Activated CD4-positive, alpha-beta T cell treated with anti-CD3 and anti-CD28 coated beads, Interleukin-2, amount 50 U/mL, for 24 hours (primary cell): ENCODE measurements around the gene PRKAR1B.

ENCODE experiments used
- DNase-seq, 2 donors: peaks; one replicate each; pipeline ENCODE4 v3.0.0-alpha.2; 2020; ENCODE audit warnings: low read depth in 1 of 2, low spot score in 1 of 2

Gene PRKAR1B

DNA sequence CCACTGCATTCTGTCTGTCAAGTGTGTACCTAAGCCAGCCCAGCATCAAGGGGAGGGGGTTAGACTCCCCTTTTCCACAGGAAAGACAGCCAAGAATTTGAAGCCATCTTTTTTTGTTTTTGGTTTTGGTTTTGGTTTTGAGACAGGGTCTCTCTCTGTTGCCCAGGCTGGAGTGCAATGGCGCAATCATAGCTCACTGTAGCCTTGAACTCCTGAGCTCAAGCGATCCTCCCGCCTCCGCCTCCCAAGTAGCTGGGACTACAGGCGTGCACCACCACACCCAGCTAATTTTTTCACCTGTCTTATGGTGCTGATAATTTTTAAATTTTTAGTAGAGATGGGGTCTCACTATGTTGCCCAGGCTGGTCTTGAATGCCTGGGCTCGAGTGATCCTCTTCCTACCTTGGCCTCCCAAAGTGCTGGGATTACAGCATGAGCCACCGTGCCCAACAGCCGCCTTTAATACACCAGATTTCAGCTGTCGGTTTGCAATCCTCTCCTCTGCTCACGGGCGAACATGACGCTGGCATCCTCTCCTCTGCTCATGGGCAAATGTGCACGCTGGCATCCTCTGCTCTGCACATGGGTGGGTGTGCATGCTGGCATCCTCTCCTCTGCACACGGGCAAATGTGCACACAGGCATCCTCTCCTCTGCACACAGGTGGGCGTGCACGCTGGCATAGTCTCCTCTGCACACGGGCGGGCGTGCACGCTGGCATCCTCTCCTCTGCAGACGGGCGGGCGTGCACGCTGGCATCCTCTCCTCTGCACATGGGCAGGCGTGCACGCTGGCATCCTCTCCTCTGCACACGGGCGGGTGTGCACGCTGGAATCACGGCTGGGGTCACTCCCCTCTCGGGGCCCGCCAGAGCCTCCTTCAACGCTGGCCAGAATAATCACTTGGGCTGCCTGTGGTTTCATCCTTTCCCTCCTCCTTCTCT, 151.4 kb downstream of the PRKAR1B start:
- DNase-seq = no peak

DNA sequence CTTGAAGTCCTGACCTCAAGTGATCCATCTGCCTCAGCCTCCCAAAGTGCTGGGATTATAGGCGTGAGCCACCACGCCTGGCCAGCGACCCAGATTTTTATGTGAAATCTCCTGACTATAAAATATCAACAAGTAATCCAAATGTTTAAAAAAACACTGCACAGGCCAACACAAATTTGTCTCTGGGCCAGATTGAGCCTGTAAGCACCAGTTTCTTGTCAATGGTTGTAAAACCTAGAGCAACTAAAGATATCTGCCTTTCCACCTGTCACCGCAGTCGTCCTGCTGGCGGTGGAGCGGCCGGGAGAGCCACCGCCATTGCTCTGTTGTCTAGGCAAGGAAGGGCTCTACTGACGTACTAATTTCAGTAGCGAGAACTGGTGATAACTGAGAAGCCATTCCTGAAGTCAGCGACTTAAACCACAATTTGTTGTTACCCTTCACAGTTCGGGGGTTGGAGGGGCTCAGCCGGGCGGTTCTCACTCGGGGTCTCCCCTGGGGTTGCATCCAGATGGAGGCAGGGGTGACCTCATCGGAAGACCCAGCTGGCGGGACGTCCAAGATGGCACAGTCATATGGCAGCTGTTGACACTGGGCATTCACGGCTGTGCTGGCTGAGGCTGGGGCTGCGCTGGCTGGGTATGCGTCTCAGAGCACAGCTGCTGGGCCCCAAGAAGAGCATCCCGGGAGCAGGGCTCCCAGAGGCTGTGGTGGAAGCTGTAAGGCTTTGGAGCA, 152.3 kb downstream of the PRKAR1B start:
- DNase-seq = no peak

DNA sequence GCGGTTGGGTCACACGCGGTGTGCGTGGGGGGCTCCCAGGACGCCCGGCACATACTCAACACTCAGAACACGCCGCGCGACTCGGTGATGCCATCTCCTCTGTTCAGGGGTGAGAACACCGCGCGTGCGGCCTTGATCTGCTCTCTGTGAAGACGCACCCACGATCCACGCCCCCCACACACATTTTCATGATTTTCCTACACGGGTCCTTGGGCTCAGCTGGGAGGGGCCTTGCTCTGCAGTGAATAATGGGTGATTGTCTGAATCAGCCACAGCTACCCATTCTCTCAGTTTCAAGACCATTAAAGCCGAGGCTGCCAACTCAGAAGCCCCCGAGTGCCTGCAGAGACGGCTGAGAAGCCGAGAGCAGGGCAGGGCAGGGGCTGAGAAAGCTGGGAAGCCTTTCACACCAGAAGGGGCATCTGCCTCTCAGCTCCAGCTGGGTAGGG, 153.1 kb downstream of the PRKAR1B start:
- DNase-seq = no peak

DNA sequence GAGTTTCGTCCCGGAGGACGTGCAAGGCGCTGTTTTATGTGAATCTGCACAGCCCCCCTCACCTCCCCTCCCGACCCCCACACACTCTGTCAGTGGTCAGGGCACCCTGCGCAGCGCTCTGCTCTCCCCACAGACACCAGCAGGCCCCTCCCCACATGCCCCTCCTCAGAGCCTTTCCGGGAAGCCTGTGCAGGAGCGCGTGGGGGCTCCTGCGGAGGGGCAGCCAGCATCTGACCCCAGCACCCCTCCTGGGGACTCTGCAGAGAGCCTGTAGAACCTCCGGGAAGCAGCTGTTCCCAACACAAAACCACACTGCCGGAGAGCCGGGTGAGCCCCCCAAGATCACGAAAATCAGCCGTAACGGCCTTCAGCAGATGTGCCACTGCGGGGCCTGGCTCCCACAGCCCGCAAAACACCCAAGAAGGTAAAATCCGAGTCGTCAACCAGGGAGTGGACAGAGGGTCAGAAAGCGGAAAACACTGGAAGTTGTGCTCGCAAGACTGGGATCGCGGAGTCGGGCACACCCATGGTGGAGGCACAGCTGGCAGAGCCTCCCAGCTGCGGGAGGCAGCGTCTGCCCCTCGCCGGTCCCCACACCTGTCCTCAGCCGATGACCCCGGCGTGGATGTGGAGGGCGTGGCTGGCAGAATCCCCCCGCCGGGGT, 153.7 kb downstream of the PRKAR1B start:
- no peak for DNase-seq

DNA sequence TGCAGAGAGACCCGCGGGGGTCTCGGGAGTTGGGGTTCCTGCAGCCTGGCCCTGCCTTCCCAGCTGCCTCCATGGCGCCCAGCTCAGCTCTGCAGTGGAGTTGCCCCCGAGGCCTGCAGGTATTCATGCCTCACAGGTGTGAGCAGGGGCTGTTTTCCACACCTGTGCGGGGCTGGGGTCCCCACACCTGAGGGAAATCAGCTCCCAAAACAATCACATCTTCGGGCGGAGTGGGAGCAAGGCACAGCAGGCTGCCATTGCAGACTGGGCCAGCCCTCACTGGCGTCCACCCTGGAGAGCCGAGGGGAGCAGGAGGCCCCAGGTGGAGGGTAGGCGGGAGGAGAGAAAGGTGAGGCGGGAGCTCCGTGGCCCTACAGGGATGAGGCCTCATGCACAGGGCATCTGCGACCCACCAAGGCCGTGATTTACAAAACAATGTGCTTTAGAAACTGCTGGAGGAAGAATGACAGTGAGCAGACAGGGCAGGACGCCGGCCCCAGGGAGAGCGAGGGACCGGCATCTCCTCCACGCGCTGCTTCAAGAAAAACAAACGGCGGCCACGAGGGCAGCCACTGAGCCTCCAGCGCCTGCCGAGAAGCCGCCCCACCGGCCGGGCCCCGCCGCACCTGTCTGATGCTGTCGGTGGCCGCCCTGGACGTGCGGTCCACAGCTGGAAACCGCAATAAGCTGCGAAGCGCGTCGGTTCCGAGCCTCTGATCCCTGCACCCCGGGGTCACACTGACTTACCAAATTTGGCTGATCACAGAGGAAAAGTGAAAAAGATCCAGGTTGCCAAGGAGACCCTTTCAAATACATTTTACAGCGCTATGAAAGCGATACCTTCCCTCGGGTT, 154.4 kb downstream of the PRKAR1B start:
- no peak for DNase-seq

DNA sequence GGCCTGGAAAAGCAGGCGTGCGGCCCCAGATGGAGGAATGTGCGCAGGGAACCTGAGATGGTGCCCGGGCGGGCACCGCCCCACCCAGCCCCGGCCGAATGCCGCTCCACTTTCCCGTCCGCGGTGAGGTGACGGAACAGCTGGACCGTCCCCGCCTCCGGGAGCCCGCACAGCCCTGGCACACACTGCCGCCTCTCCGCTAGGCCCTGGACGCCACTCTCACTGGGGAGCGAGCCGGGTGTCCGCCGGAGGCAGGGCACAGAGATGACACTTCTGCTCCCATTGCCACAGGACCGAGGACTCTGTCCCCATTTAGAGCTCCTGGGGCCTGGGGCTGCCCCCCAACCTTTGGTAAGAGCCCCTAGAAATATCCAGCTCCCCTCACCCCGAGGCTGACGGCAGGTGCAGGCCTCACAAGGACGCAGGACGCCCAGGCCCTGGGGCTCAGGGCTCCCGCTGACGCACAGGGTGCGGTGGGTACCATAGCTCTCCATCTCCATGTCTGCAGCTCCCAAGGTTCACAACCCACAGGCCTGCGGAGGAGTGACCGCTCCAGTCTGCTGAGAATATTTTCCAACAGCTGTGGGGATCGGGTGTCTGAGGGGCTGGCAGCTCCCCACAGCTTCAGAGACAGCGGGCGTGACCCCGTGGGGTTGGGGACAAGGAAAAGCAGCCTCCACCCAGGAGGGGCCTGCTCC, 155.2 kb downstream of the PRKAR1B start:
- DNase-seq = no peak

DNA sequence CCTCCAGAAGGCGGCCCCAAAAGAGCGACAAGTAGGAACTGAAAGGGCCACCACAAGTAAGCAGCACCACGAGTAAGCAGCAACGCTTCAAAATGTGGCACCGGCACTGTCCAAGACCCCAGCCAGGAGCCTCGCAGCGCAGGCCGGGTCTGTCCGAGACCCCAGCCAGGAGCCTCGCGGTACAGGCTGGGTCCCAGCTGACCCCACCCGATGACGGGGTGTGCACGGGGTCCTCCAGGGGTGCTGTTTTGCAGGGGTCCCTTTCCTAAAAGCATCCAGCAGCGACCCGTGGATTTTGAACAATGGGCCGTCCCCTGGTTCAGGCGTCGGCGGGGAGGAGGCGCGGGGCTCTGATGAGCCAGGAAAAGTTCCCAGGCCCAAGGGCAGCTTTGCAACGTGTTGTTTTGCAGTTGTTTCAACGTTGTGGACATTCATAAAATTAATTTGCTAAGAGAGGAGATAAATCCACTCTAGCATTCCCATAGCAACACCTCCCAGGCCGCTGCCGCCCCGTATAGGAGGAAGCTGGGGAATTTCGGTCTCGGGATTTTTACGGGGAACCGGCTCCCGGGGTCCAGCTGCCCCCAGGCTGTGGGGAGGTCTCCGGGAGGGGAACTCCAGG, 155.9 kb downstream of the PRKAR1B start:
- DNase-seq = no peak

DNA sequence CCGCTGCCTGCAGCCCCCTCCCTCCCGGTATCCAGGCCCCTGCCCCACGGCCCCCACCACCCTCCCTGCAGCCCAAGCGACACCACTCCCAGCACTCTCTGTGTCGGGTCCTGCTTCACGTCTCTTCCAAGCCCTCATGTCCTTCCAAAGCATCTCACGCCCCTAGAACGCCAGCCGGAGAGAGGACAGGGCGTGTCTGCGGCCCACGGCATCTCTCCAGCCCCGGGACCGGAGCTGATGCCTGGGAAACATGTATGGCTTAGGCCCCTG, 156.3 kb downstream of the PRKAR1B start:
- DNase-seq = no peak

DNA sequence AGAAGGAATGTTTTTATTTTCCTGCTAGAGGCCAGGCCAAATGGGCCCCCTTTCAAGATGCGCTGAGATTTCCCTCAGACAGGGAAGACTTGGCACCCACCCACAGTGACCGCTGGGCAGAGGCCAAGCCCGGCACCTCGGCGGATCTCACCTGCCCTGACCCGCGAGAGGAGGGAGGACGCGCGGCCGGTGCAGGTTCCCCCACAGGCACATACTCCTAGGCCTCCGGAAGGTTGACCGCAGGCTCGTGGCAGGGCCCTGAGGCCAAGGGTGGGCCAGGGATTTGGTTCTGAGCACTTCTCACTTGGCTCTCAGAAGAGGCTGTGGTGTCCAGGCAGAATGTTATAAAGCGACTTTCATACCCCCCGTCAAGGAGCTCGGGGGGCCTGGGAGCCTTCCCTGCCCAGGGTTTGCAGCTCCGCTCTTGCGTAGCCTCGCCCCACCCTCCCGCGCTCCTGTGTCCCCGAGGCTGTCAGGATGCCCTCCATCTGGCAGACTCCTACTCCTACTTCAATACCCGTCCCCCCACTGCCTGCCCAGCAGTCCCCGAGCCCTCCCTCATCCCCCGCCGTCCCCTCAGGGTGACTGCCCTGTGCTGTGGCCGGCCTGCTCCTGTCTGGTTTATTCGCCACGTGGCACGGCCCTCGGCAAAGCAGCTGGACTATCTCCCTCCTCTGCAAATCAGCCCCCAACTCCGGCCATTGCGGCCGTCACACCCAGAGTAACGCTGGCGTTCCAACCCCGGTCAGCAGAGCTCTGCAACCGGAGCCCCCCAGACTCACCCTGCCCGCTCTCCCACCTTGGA, 156.9 kb downstream of the PRKAR1B start:
- DNase-seq = no peak

DNA sequence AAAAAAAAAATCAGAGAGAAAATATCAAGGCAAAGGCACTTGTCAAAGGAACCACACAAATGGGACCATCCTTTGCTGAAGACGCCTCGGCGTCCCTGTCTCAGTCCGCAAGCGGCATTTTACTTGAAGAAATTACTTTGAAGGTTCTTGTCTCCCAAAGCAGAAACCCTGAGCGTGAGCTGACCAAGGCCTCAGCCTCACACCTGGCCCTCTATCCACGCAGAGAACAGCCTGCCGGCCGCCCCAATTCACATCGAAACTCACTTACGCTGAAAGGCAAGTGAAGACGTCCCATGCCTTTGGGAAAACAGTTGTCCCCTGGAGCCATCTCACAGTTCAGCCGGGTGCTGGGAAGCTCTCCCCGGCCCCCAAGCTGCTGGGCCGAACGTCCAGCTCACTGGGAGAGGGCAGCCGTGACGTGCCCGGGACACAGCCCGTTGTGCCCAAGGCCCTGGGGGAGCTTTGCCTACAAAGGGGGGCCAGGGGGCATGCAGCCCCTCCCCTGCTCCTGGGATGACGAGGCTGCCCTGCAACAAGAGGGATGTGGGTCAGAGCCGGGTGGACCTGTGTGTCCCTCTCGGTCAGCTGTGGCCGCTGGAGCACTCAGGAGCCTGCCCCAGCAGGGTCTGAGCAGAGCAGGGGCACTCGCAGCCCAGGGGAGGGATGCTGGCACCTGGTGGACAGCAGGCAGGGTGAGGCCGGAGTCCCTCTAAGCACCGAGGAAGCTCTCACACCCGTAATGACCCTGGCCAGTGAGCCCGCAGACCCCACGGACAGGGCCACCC, 157.8 kb downstream of the PRKAR1B start:
- no peak for DNase-seq

DNA sequence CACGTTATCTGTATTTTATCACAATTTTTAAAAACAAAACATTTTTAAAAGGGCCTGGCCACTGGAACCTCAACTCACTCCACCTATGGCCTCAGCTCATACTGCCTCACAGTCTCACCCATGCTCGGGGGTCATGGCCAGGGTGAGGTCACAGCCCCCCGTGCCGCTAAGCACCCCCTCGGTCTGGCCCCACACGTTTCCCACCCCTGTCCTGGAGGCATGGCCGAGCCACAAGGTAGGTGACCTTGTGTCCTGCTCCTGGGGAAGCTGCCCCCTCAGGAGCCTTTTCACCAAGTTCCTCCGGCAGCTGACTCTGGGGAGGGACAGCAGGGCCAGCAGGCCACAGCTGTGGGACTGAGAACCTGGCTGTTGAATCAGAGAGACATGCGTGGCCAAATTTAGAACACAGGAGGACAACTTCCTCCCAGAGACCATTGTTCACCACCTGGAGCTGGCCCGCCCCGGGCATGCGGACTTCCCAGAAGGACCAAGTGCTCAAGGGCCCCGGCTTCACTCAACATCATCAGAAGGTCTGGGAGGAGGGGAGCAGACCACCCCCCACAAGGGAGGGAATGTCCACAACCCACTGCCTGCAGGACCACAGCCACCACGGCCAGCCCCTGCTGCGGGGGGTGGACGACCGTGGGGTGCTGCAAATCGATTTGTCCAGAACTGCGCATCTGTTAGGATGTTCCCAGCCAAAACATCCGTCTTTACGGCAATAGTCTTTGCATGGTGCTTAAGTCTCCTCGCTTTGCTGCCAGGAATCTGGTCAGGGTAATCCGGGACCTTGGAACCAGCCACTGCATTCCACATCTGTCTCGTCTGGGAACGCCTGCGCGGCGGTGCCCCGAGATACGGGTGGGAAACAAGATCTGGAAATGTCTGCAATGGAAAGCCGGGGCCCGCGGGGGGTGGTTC, 158.8 kb downstream of the PRKAR1B start:
- DNase-seq = no peak

DNA sequence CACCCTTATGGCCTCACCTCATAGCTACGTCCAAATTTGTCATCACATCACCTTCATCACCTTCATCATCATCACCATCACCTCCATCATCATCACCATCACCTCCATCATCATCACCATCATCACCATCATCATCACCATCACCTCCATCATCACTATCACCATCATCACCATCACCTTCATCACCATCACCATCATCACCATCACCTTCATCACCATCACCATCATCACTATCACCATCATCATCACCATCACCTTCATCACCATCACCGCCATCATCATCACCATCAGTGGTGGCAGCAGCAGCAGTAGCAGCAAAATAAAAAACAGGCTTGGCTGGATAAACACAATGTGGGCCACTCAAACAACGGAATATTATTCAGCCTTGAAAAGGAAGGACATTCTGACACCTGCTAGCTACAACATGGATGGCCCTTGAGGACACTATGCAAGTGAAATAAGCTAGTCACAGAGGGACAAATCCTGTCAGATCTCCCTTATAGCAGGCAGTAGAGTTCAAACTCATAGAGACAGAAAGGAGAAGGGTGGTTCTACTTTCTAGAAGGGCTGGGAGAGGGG, 159.7 kb downstream of the PRKAR1B start:
- DNase-seq = no peak

DNA sequence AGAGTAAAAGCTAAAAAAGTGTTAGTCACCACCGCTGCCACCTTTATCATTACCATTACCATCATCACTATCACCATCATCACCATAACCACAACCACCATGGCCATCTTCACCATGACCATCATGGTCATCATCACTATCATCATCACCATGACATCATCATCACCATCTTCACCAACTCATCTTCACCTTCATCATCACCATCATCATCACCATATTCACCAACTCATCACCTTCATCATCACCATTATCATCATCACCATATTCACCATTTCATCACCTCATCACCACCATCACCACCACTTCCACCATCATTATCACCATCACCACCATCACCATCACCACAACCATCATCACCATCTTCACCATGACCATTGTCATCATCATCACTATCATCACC, 161.0 kb downstream of the PRKAR1B start:
- DNase-seq = no peak

DNA sequence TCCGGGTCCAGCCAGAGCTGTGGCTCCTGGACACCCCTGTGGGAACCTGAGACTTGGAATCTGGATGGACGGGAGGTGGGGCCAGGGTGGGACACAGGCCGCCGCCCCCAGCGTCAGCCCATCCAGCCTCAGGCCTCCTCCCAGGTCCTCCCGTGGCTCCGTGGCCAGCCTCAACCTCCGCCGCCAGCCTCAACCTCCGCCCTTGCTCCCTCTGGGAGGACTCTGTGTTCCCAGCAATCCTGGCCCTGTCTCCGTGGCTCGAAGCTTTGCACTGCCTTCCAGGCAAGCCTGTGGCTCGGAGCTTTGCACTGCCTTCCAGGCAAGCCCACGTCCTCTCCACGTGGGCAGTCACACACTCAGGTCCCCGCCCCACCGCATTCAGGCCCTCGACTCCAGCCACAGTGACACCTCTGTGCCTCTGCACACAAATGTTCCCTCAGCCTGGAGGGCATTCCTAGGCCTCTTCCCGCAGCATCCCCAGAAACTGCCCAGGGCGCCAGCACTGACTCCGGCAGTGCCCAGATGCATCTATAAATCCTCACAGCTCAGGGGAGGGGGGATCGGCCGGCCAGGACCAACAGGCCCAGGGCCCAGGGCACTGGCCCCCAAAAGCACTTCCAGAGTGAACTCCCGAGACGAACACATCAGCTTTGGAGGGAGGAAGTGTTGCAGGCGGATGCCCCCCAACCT, 162.8 kb downstream of the PRKAR1B start:
- DNase-seq = no peak

DNA sequence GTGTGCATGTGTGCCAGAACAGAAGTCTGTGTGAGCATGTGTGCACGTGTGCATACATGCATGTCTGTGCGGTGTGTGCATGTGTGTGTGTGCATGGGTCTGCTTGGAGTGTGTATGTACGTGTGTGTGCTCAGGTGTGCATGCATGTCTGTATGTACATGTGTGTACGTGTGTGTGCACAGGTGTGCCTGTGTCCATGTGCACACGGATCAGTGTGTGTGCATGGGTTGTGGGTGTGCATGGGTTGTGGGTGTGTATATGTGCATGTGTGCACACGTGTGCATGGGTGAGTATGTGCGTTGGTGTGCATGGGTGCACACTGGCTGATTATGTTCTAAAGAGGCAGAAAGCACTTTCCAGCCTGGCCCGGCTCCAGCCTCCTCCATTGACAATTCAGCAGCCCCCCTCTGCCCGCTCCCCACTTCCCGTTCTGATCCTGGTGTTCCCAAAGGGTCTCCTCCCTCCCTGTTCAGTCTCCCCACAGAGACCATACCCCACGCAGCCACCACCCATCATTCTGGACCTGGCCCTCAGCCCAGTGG, 163.4 kb downstream of the PRKAR1B start:
- DNase-seq = no peak
